CD4-positive, alpha-beta T cell treated with Interleukin-6 for 4 hours (primary cell): Measurements from ENCODE around the gene PMIS2.

ENCODE experiments used
- DNase-seq: peaks from one replicate; pipeline ENCODE4 v3.0.0-alpha.2; 2020; ENCODE audit warnings: mixed read lengths

Gene PMIS2

GRCh38 chr19:35585848-35586247 is at the start of gene PMIS2:
Gene PMIS2 (plus strand): TSS chr19:35586173. CDS start chr19:35586260, 87 bp downstream.
- no peak for DNase-seq

DNA sequence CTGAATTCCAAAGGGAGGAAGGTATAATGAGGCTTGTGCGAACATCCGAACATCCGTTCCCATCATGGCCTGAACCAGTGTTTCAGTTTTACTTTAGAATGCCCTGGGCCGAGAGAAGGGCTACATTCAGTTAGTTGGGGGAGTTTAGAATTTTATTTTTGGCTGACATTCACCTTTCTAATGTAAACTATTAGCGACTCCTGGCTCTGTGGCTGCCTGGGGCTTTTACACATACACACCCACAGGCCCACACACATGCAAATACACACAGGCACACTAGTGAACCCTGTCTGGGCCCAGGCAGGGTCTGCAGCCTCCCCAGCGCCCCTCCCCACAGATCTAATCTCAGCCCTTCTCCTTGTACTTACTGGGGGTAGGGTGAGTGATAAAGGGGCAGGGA is 46.7 kb upstream of the PMIS2 start:
- DNase-seq, result no peak

- no peak for DNase-seq
These were observed 46.1 kb upstream of the PMIS2 start for GRCh38 chr19:35539850-35540249.

DNA sequence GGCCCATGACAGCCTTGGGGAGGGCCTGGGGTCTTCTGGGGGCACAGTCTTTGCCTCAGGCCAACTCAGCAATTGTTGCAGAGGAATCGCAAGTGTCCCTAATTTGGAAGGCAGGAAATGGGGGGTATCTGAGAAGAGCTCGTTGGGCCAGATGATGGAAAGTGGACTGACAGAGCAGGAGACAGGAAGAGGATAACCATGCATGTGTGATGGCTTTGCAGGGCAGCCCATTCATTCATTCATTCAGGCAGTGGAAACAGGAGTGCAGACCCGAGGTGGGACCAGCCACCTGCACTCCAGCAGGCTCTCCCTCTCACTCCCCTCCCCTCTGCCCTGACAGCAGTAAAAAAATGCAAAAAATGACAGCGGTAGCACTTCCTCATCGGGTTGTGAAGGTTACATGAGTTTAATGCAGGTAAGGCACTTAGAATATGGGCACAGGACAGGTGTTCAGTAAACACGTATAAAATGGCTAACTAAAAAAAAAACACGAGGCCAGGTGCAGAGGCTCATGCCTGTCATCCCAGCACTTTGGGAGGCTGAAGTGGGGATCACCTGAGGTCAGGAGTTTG is 45.5 kb upstream of the PMIS2 start:
- no peak for DNase-seq

GRCh38 chr19:35542209-35542608 is 43.8 kb upstream of the PMIS2 start:
- no peak for DNase-seq

- DNase-seq, result no peak
These were observed 42.5 kb upstream of the PMIS2 start for GRCh38 chr19:35543280-35544109.

DNA sequence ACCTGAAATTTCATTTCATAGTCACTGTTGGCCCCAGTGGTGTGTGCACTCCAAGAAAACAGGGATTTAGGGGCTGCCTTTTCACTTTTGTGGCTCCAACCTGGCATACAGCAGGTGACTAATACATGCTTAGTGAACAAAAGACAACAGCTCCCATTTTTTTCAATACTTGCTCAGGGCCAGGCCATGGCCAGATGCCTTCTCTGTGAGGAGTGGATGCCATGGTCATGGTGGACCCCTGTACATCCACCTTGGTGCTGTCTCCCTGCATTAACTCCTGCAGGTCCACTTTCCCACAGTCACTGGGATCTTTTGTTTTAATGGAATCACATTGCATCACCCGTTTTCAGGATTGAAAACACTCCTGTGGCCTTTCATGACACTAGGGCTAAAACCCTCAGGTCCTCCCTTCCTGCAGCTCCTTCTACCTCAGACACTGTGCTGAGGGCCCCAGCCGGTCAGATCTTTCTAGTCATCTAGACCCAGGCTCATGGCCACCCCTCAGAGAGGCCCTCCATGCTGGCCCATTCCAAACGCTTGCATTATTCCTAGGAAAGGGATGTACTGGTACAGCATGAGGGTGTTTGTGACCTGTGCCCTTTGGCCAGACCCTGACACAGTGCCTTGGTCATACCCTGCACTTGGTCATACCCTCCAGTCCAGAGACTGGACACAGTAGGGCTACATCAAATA is 41.7 kb upstream of the PMIS2 start:
- no peak for DNase-seq

DNA sequence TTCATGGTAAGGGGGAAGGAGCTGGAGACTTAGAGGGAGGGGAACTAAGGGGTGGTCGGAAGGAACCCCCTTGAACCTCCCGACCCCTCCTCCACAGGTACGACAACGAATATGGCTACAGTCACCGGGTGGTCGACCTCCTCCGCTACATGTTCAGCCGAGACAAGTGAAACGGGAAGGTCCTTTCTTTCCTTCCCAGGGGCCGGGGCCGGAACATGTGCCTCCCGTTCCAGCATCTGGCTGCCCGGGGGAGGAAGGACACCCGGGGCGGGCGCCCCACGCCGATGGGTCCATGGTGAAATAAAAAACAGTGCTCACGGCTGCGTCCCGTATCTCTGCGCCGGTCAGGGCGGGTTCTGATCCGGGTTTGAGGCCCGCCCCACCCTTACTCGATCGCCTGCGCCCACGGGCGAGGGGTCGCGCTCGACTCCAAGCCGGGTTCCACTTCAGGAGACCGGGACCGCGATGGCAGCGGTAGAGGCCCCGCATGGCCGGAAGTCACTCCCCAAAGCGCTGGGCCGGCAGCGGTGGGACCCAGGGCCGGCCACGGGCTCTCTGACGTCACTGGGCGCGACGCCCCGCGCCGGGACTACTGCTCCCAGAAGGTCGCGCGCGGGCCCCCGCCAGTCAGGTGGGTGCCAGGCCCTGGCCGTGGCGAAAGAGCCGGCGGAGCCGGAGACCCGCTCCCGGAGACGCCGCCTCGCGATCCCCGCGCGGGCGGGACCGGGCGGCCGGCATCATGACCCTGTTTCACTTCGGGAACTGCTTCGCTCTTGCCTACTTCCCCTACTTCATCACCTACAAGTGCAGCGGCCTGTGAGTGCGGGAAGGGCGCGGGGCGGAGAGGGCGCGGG is 40.7 kb upstream of the PMIS2 start, which contains the start of gene TMEM147:
Gene TMEM147 (plus strand): TSS at position 626 of the 854 bp plus-strand sequence. CDS start 114 bp downstream, at position 740.
- DNase-seq, result peak; percentile 87

DNA sequence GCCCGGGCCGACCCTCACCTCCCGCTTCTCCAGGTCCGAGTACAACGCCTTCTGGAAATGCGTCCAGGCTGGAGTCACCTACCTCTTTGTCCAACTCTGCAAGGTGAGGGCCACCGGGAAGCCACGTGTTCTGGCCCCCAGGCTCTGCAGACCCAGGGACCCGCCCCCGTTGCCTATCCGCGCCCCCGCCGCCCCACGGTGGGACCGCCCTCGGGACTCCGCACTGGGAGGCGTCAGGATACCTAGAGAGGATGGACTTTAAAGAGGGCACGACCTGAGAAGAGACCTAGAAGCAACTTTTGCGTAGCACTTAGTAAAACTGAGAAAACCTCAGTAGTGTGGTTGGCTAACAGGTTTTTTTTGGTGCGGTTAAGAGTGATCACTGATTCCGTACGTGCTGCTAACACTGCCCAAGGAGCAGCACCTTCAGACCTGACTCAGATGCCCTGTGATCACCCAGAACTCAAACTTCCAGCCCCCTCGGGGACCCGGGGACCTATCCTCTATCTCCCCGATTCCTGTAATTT is 40.1 kb upstream of the PMIS2 start:
- peak; percentile 51 for DNase-seq

DNA sequence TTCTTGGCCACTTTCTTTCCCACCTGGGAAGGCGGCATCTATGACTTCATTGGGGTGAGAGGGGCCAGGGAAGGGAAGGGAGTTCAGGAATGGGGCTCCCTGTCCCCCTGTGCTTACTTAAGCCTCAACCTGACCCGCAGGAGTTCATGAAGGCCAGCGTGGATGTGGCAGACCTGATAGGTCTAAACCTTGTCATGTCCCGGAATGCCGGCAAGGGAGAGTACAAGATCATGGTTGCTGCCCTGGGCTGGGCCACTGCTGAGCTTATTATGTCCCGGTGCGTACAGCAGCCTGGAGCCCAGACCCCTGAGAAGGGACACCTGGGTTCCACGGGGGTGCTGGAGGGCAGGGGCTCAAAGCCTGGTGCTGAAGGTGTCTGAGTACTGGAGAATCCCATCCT is 39.4 kb upstream of the PMIS2 start:
- DNase-seq, result no peak

GRCh38 chr19:35549174-35549788 is 36.7 kb upstream of the PMIS2 start:
- DNase-seq, result peak; percentile 71

DNA sequence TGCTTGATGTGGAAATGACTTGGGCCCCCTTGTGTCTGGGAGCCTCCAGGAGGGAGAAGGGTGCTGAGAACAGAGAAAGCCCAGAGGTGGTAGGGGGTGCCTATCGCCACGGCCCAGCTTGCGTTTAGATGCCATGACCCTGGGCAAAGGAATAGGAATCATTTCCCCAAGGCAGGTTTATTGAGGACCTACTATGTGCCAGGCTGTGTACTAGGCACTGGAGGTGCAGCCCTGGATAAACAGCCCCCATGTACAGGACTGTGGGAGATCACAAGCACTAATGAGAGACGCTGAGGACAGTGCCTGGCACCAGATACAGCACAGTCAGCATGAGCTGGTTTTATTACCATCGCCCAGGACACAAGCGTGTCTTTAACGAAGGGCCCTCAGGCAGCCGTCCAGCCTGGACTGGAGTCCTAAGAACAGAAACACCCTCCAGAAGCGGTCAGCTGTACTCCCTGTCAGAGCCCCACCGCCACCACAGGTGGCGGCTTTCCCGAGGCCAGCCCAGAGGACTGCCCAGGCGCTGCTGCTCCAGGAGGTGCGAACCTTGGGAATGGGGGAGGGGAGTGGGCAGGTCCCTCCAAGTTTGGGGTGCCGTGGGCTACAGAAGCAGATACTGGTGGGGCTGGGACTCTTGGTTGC is 36.0 kb upstream of the PMIS2 start:
- DNase-seq, result no peak

GRCh38 chr19:35551091-35551810 is 34.7 kb upstream of the PMIS2 start:
- no peak for DNase-seq

DNA sequence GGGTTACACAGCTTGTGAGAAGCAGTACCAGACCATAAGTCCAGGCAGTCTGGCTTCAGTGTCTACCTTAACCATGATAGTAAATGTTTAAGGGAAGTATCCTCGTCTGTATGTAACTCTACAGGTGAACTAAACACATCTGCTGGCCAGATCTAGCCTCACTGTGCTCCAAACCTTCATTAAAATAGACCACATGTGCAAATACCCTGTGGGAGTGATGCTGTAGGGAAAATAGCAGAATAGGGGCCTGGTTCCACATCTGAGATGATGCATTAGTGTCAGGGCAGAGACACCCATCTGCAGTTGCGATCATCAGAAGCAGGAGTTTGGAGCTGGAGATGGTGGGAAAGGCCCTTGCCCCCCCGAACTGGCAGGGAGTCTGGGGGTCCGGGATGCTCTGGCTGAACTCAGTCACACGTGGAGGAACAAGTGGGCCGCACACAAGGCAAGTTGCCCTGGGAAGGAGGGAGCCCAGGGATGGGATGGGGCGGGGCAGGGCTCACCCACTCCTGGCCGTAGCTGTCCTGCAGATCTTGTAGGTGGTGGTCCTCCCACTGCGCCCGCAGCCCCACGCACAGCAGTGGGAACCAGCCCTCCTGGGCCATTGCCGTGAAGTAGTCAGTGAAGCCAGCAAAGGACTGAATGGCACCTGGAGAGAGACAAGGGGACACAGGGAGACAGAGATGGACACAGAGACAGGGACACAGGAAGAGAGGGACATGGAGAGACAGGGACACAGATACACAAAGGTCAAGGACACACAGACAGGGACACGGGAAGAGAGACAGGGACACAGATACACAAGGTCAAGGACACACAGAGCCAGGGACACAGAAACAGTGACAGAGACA is 33.2 kb upstream of the PMIS2 start:
- no peak for DNase-seq

GRCh38 chr19:35553385-35554000 is 32.5 kb upstream of the PMIS2 start:
- no peak for DNase-seq

GRCh38 chr19:35554076-35554475 is 31.9 kb upstream of the PMIS2 start:
- DNase-seq, result no peak

DNA sequence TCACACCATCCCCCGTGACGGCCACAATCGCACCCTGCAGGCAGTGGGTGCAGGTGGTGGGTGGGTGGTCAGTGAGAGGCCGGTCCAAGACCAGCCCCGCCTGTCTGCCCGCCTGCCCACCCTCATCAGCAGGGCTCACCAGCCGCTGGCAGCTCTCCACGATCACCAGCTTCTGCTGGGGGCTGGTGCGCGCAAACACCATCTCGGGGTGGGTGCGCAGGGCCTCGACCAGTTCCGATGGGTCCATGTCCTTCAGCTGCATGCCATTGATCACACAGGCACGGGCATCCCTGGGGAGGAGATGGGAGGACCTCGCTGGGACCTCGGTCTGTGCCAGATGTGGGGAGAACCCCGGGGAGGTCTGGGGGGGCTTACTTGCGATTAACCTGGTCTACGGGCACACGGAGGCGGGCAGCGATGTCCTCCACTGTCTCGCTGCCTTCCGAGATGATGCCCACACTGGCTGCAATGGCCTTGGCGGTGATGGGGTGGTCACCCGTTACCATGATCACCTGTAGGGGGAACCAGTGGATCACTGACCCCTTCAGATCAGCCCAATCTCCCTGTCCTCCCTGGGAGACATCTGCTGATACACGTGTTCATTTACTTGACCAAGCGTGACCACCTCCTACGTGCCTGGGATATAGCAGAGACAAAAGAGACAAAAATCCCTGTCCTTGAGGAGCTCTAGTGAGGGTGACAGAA is 30.5 kb upstream of the PMIS2 start:
- DNase-seq, result no peak

DNA sequence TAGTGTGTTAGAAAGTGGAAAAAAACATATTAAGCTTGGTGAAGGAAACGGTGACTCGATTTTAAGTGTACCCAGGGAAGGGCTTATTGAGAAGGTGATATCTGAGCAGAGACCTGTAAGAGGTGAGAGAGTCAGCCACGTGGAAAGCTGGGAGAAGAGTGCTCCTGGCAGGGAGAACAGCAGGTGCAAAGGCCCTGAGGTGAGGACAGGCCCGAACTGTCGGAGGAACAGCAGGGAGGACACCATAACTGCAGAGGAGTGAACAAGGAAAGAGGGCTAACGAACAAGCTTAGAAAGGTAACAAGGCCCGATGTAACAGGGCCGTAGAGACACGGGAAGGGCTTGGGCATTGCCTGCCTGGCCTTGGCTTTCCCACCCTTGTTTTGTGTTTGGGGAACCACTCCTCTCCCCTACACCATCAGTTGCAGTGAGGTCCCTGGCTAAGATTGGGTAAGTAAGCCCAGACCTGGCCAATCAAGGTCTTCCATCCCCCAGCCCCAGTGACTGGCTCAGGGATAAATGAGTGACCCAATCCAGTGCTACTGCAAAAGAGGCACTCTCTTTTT is 29.9 kb upstream of the PMIS2 start:
- no peak for DNase-seq
